NCI-H460 (cell line): ENCODE measurements around the gene WDR88. TPM values are rescaled to one million over a fixed set of nuclear protein-coding genes. Genes with fewer than 3 reads are reported as not detected.
"Not testable (repeated sequence)": the region's sequence is repeated elsewhere in the genome, so short reads cannot be mapped to it uniquely, and the experiment has no call there.

Experiments
- DNase-seq: peaks from one replicate; pipeline ENCODE4 v3.0.0-alpha.2; 2016; ENCODE audit warnings: low read depth; ENCODE audit errors: extremely low read depth
- total RNA-seq: library from RNA; depleted of rRNA; stranded (reverse); fragments of >200 nt; shearing (Covaris generic); gene quantifications from 2 replicates; pipeline ENCODE4 v1.2.3, GENCODE V29; 2014

The WDR88 gene
- total RNA-seq, 1 experiment from 2014 or later: 0.20 TPM

- not testable (repeated sequence) for DNase-seq
Observed at GRCh38 chr19:33126712-33127111, 5.2 kb upstream of the WDR88 start.

- no peak for DNase-seq
Observed at GRCh38 chr19:33129901-33130300, 2.0 kb upstream of the WDR88 start.

GRCh38 chr19:33130433-33130832 is 1.5 kb upstream of the WDR88 start:
- DNase-seq: no peak

- DNase-seq: no peak
Observed at GRCh38 chr19:33132425-33132824, 511 bp downstream of the WDR88 start.

GRCh38 chr19:33133438-33134031 is 1.6 kb downstream of the WDR88 start:
- DNase-seq: no peak

GRCh38 chr19:33134571-33135041 is 2.7 kb downstream of the WDR88 start:
- no peak for DNase-seq

- no peak for DNase-seq
Observed at GRCh38 chr19:33139165-33139564, 7.3 kb downstream of the WDR88 start.

GRCh38 chr19:33143897-33144405 is 12.0 kb downstream of the WDR88 start:
- DNase-seq: peak; percentile 43

- DNase-seq: no peak
Observed at GRCh38 chr19:33146209-33146608, 14.3 kb downstream of the WDR88 start.

GRCh38 chr19:33147538-33147937 is 15.6 kb downstream of the WDR88 start:
- no peak for DNase-seq

GRCh38 chr19:33150852-33151518 is 19.1 kb downstream of the WDR88 start:
- DNase-seq: no peak

GRCh38 chr19:33152176-33152575 is 20.3 kb downstream of the WDR88 start:
- no peak for DNase-seq

GRCh38 chr19:33152625-33153024 is 20.7 kb downstream of the WDR88 start:
- not testable (repeated sequence) for DNase-seq

- not testable (repeated sequence) for DNase-seq
Observed at GRCh38 chr19:33154313-33154712, 22.4 kb downstream of the WDR88 start.

GRCh38 chr19:33156334-33156733 is 24.4 kb downstream of the WDR88 start:
- no peak for DNase-seq

- DNase-seq: no peak
Observed at GRCh38 chr19:33157906-33158305, 26.0 kb downstream of the WDR88 start.

GRCh38 chr19:33158365-33158764 is 26.5 kb downstream of the WDR88 start:
- no peak for DNase-seq

GRCh38 chr19:33159149-33159548 is 27.2 kb downstream of the WDR88 start:
- no peak for DNase-seq

- DNase-seq: no peak
Observed at GRCh38 chr19:33159893-33160292, 28.0 kb downstream of the WDR88 start.

- DNase-seq: no peak
Observed at GRCh38 chr19:33161201-33161600, 29.3 kb downstream of the WDR88 start.

- no peak for DNase-seq
Observed at GRCh38 chr19:33163481-33163880, 31.6 kb downstream of the WDR88 start.

- not testable (repeated sequence) for DNase-seq
Observed at GRCh38 chr19:33166037-33166436, 34.1 kb downstream of the WDR88 start.
